OCI-LY7 (cell line): ENCODE measurements around the gene WNK4. TPM values are rescaled to one million over a fixed set of nuclear protein-coding genes. Genes with fewer than 3 reads are reported as not detected.

Experiments used
- BruUV-seq: library from RNA; stranded (reverse); fragments of 400-500 nt; replicated peaks from 2 replicates; lab custom pipeline; 2021; lab: Mats Ljungman, UMichigan
- CTCF ChIA-PET: fragments of 300-600 bp; sonication (Branson Sonifier 250); formaldehyde crosslinking; loops from one replicate; lab custom pipeline; 2022; ENCODE audit warnings: antibody characterized with exemption; ENCODE audit not compliant: unreplicated experiment; lab: Charles Lee
- POLR2A ChIA-PET: fragments of 300-600 bp; sonication (Branson Sonifier 250); formaldehyde crosslinking; loops from one replicate; lab custom pipeline; 2022; ENCODE audit warnings: antibody characterized with exemption; lab: Charles Lee
- DNase-seq: peaks from one replicate; pipeline ENCODE4 v3.0.0-alpha.2; 2015; ENCODE audit warnings: low spot score
- H2AFZ ChIP-seq: fragments of 200-600 bp; sonication (generic), shearing (Covaris generic); 2 replicates; pipeline ENCODE4 v1.6.1; 2014; ENCODE audit warnings: mild to moderate bottlenecking, antibody characterized with exemption, low read length, moderate library complexity
- H3K27ac ChIP-seq: fragments of 200-600 bp; sonication (generic); 2 replicates; pipeline ENCODE4 v1.5.1; 2014; ENCODE audit warnings: mixed run types, low read depth, mild to moderate bottlenecking, moderate library complexity, low read length, inconsistent platforms; ENCODE audit not compliant: poor library complexity, severe bottlenecking
- H3K36me3 ChIP-seq: fragments of 200-600 bp; sonication (generic); 2 replicates; pipeline ENCODE4 v1.6.1; 2014; ENCODE audit warnings: mild to moderate bottlenecking, antibody characterized with exemption, low read length, moderate library complexity, mixed read lengths; ENCODE audit not compliant: insufficient read depth
- H3K4me1 ChIP-seq: fragments of 200-600 bp; sonication (generic); 2 replicates; pipeline ENCODE4 v1.5.1; 2014; ENCODE audit warnings: mild to moderate bottlenecking, low read length; ENCODE audit not compliant: insufficient read depth, poor library complexity, severe bottlenecking
- H3K4me2 ChIP-seq: fragments of 200-600 bp; sonication (generic); 2 replicates; pipeline ENCODE4 v1.6.1; 2014; ENCODE audit warnings: mild to moderate bottlenecking, low read length
- H3K4me3 ChIP-seq: fragments of 200-600 bp; sonication (generic); 2 replicates; pipeline ENCODE4 v1.5.1; 2014; ENCODE audit warnings: mild to moderate bottlenecking, low read depth, low read length; ENCODE audit not compliant: poor library complexity, severe bottlenecking
- H3K79me2 ChIP-seq: fragments of 200-600 bp; sonication (generic); 2 replicates; pipeline ENCODE4 v1.6.1; 2016; ENCODE audit warnings: low read depth, mild to moderate bottlenecking, low read length, moderate library complexity, mixed read lengths; ENCODE audit not compliant: insufficient read depth
- H3K9me2 ChIP-seq: fragments of 200-600 bp; sonication (generic); 2 replicates; pipeline ENCODE4 v1.6.1; 2016; ENCODE audit warnings: mild to moderate bottlenecking, low read length, mixed read lengths; ENCODE audit not compliant: insufficient read depth
- H3K9me3 ChIP-seq: fragments of 200-600 bp; sonication (generic); 2 replicates; pipeline ENCODE4 v1.6.1; 2014; ENCODE audit warnings: mild to moderate bottlenecking, mixed run types, low read length, mixed read lengths
- H4K20me1 ChIP-seq: fragments of 200-600 bp; sonication (generic); 2 replicates; pipeline ENCODE4 v1.6.1; 2014; ENCODE audit warnings: mild to moderate bottlenecking, antibody characterized with exemption, low read length, moderate library complexity, mixed read lengths; ENCODE audit not compliant: insufficient read depth
- CTCF ChIP-seq: fragments of 200-600 bp; sonication (generic); conservative IDR thresholded peaks from 2 replicates; pipeline ENCODE4 v1.5.1; 2014; ENCODE audit warnings: mild to moderate bottlenecking, antibody characterized with exemption, low read length, moderate library complexity, mixed read lengths
- EZH2phosphoT487 ChIP-seq: fragments of 200-600 bp; sonication (generic); IDR thresholded peaks from 2 replicates; pipeline ENCODE4 v1.6.1; 2018; ENCODE audit warnings: low read depth, borderline replicate concordance, mild to moderate bottlenecking, mixed run types, antibody characterized with exemption, low read length, moderate library complexity, mixed read lengths
- intact Hi-C: fragments of 100-400 bp; cut with micrococcal nuclease; formaldehyde crosslinking; loops from one replicate; pipeline ENCODE4 v1.10.0; 2022; ENCODE audit not compliant: unreplicated experiment
- total RNA-seq, 2 experiments: library from RNA; depleted of rRNA in 1 of 2; stranded (reverse); fragments of >200 nt in 1 of 2; shearing (Covaris generic) in 1 of 2; gene quantifications; 2 replicates each; pipeline ENCODE4 v1.2.3, GENCODE V29; 2014 to 2022

Gene WNK4
- total RNA-seq, 2 experiments from 2014 or later = 2.4 to 8.3 TPM

GRCh38 chr17:42833767-42834422 lies 53.5 kb downstream of the WNK4 start:
- Histone ChIP-seq H3K9me2 (no peaks in the 10 kb centered on the region), H3K4me2 (peak overlapping the region; percentile 87), H3K4me3 (peak overlapping the region; percentile 99), H3K4me1 (peaks cover 15% of the 10 kb centered on the region), H4K20me1 (peaks cover 8% of the 10 kb centered on the region; the same call in 1 of the 2 replicates), H3K36me3 (peaks cover 50% of the 10 kb centered on the region), H3K27ac (peak overlapping the region; percentile 60), H3K9me3 (no peaks in the 10 kb centered on the region), H2AFZ (peak overlapping the region; percentile 86; the same call in 1 of the 2 replicates), H3K79me2 (peaks cover 43% of the 10 kb centered on the region)
- TF ChIP-seq EZH2phosphoT487 (no peak), CTCF (no peak)
- POLR2A ChIA-PET = interaction anchor here (0.6 to 2.2 kb wide), 4 partner anchors 10 to 164 kb away, joined by 3 to 12 read pairs (median 6); partner anchors contain the start of genes BECN1 and RPL27
- intact Hi-C loops = loop anchor here (5.0 kb wide), 2 partner anchors 73 to 163 kb away; partner anchors contain the start of gene RPL27
- CTCF ChIA-PET = interaction anchor here (0.6 to 0.7 kb wide), 2 partner anchors 10 to 150 kb away, joined by 3 read pairs; partner anchors contain the start of gene BECN1
- no TSS peak for BruUV-seq
- DNase-seq = no peak

- TF ChIP-seq CTCF (no peak), EZH2phosphoT487 (no peak)
- intact Hi-C loops = no loop called here
- ChIA-PET POLR2A (interaction anchor here (0.5 kb wide), 1 partner anchor 125 kb away, joined by 8 read pairs; no protein-coding TSS in a partner anchor), CTCF (no interaction called here)
- BruUV-seq = no TSS peak
- H3K9me2 ChIP-seq = no peaks in the 10 kb centered on the region
- no peaks in the 10 kb centered on the region for H3K9me3 ChIP-seq
- H3K27ac ChIP-seq = no peak overlapping the region
- no peak for DNase-seq
- H3K36me3 ChIP-seq = peaks cover 67% of the 10 kb centered on the region
- peaks cover 43% of the 10 kb centered on the region for H3K79me2 ChIP-seq
- H3K4me3 ChIP-seq = no peak overlapping the region
- H2AFZ ChIP-seq = no peak overlapping the region
- peaks cover 15% of the 10 kb centered on the region for H3K4me1 ChIP-seq
- H3K4me2 ChIP-seq = no peak overlapping the region
- peaks cover 8% of the 10 kb centered on the region; the same call in 1 of the 2 replicates for H4K20me1 ChIP-seq
Observed at GRCh38 chr17:42835732-42836131, 55.3 kb downstream of the WNK4 start.
